ENCODE results near the gene KRTAP12-3.
"Not testable (repeated sequence)": the region's sequence is repeated elsewhere in the genome, so short reads cannot be mapped to it uniquely, and the experiment has no call there.

KRTAP12-3 gene

DNA sequence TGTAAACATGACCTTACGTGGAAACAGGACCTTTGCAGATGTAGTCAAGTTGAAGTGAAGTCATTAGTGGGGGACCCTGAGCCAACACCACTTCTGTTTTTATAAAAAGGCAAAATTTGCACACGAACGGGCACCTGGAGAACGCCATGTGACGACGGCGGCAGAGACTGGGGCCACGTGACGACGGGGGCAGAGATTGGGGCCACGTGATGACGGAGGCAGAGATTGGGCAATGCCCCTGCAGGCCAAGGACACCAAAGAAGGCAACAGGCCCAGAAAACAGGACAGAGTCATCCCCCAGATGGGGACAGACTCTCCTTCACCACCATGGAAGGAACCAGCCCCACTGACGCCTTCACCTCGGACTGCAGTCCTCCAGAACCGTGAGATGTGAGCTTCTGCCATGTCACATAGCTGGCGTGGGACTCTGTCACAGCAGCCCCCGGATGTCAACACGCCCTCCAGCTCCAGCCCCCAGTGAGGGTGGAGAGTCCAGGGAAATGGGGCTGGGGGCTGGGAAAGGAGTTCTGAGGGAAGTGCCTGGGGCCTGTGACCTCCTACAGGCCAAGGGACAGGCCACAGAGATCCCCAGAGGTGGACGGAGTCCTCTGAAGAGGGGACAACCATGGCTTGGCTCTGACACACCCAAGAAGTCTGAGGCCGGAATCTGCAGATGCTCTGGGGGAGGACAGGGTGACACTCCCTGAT, 7.3 kb upstream of the KRTAP12-3 start:
- no peak for DNase-seq

DNA sequence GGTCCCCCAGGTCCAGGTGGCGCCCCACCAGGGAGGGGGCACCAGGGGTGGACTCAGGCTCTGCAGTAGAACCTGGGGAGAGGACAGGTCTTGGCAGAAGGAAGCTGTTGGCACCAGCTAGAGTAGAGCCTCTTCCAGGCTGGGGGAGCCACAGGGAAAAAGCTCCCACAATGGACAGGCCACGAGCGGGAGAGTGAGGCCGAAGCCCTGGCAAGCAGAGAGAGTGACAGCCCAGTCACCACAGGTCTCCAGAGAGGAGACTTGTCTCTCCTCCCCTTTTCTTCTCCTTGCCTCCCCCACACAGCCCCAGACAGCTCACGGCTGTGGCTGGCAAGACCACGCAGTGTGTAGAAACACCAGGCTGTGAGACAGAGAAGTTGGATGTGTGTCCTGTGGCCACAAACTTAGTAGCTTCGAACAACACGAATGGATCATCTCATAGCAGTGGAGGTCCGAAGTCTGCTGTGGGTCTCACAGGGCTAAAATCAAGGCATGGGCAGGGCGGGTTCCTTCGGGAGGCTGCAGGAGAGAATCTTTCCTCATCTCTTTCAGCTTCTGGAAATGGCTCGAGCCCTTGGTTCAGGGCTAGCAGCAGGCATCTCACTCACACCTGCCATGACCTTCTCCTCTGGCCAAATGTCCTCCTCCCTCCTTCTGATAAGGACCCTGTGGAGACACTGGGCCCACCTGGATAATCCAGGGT, 6.6 kb upstream of the KRTAP12-3 start:
- DNase-seq: no peak

DNA sequence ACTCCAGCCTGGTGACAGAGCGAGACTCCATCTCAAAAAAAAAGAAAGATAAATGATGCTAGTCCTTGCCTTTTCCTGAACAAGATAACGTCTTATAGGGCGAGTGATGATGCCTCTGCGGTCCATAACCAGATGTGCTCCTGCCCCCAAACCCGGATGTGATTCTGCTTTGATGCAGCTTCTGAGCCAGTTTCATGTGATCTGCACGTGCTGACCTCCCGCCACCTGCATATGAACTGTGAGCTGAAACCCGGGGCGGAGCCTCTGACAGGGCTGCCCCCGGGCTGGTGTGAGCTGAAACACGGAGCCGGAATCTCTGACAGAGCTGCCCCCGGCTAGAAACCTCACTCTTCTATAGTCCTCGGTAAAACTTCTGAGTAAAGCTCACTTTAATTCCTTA, 4.6 kb upstream of the KRTAP12-3 start:
- DNase-seq: no peak

DNA sequence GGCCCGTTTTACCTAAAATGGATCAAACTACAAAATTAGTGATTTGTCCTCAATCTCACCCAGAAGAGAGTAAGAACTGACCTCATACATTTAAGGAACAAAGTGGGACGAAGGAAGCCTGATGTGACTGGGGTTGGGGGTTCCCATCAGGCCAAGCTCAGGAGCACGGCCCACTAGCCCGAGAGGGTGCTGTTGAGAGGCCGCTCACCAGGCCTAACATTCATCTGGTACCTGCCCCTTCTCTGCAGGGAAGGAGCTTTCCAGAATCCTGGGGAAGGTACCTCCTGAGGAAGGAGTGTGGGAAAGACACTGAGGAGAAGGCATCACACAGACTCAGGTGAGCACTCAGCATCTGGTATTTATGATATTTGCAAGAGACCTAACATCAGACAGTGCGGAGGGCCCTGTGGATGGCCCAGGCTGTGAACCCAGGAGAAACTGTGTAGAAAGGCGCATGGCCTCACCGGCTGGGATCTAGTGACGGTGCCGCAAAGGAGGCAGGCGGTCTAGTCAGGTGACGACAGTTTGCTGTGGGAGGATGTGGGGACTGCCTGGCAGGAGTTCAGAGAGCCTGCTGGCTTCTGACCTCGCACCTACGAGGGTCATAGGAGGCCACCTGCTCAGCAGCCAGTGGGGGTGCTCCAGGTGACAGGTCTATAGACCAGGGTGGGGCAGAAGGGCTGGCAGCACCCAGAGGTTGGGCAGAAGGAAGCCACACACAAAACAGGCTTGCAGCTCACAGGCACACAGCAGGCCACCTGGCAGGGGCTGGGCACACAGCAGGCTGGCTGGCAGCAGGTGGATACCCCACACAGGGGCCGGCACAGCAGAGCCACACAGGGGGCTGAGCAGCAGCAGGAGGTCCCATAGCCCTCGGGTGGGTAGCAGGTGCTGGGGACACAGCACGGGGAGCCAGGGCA, 3.8 kb upstream of the KRTAP12-3 start:
- no peak for DNase-seq

DNA sequence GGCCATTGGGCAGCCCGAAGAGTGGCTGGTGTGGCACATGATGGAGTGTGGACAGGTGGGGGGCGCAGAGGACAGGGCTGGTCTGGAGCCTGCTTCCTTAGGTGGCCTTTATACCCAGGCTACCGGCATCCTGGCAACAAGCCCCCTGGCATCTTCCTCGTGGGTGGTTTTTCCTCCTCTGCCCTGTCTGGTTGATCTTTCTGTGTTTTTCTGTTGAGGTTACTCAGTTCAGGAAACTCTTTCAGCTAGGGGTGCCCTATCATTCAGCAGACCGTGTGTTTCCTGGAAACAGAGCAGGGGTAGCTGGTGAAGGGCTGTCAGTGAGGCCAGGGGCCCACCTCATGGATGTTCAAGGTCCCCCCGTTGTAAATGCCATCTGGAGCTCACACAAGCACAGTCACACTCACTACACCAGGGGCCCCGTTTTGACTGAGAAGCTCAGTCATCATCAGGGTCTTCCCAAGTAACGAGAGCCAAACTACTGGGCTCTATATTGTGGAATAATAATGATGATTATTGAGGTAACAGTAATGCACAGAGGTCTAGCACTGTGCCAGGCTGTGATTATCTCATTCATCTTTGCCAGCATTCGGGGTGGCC, 3.1 kb upstream of the KRTAP12-3 start, which contains the start of gene KRTAP12-4:
Gene KRTAP12-4, minus strand, starts transcription at position 84 of the 600 bp plus-strand sequence. Its CDS starts 45 bp downstream, at position 39.
- DNase-seq: no peak

DNA sequence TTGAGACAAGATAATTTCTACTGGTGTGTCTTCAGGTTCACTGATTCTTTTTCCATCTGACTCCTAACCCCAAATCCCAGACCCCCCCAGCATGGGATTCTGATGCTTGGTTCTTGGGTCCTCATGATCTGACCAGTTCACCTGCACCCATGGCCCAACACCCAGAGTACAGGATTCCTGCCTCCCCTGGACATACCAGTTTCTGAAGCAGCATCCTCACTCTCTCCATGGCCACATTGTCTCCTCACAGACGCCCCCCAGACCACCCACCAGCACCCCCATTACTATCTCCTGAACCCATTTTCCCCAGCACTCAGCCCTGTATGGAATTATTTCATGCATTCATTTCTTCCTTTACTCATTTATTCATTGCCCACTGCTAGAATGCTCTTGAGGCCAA, 864 bp upstream of the KRTAP12-3 start:
- no peak for DNase-seq

DNA sequence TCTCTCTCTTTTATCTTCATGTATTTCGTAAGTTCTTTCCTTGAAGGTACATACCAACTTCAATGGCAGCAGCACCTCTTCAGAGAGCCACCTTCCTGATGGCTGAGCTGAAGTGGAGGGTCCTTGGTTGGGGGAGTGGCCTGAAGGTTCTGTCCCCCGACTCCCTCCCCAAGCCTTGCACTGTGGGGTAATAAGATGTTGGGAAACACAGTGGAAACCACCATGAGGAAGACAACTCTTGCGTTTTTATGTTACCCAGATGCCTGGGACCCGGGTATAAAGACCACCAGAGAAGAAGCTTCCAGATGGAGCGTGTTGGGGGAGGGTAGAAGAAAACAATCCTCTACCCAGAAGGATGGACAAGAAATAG, 794 bp downstream of the KRTAP12-3 start:
- DNase-seq: no peak

DNA sequence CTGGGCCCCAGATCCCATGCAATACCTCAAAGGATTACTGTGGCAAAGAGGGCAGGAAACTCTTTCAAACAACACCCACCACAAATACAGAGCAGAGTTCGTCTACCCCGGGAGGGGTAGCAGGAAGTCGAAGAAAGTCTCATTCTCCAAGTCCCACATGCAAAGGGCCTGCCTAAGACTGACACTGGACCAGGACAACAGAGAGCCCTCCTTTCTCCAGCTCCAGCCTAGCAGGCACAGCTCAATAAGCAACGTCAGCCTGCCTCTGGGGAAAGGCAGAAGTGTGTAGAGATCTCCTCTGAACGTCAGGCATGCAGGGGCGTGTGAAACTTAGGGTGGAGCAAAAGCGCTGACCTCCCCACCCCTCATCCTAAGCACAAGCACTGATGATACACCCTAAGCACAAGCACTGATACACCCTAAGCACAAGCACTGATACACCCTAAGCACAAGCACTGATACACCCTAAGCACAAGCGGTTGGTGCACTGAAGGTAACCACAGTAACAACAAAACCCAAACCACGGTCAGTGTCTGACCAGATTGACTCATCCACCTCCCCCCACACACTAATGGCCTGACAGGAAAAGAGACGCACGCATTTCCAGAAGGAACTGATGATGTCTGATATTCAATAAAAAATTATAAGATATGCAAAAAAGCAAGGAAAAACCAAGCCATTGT, 1.3 kb downstream of the KRTAP12-3 start:
- no peak for DNase-seq

DNA sequence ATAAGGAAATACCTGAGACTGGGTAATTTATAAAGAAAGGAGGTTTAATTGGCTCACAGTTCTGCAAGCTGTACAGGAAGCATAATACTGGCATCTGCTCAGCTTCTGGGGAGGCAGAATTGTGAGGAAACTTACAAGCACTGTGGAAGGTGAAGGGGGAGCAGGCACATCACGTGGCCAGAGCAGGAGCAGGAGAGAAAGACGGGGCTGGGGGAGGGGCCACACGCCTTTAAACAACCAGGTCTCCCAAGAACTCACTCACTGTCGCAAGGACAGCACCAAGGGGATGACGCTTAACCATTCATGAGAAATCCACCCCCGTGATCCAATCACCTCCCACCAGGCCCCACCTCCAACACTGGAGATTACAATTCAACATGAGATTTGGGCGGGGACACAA, 3.8 kb downstream of the KRTAP12-3 start:
- DNase-seq: not testable (repeated sequence)

DNA sequence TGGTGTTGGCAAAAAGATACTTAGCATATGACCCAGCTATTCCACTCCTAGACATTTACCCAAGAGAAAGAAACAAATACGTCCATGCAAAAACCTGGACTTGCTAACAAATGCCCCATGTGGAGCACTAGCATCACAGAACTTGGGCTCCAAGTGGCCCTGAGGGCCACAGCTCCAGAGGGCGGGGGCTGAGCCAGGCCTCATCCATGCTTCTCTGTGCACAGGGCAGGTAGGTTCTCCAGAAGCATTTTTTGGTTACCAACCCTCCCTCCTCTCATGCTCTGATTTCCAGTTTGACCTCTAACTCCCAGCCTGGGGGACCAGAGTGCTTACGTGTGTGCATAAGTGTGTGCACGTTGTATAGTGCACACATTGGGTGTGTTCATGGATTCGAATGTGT, 7.0 kb downstream of the KRTAP12-3 start:
- DNase-seq: no peak

DNA sequence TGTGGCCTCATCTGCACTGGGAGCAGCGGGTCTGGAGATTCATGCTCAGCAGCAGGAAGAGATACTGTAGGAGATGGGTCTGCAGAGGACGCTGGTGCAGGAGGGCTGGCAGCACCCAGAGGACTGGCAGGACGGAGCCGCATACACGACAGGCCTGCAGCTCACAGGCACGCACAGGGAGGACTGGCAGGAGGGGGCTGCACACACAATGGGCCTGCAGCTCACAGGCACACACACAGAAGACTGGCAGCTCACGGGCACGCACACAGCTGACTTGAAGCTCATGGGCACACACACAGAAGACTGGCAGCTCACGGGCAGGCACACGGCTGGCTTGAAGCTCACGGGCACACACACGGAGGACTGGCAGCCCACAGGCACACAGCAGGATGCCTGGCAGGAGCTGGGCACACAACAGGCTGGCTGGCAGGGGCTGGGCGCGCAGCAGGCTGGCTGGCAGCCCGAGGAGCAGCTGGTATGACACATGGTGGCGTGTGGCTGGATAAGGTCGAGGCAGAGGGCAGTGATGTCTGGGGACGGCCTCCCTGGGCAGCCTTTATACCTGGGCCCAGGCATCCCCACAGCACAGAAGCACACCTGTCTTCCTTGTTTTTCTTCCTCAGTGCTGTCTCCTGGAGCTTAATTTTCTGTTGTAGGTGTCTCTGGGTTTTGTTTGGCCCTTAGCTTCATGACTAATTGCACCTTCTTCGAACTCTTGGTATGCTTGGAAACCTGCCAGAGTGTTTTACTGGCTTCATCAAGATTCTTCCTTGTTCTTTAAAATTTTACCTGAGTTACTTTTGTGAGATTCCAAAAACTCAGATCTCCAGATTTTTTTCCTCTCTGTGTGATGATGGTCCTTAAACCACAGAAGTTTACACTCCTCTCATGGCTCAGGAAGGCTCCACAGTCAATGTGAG, 8.9 kb downstream of the KRTAP12-3 start, which contains the start of gene KRTAP12-2:
Gene KRTAP12-2, minus strand, starts transcription at position 527 of the 920 bp plus-strand sequence. Its CDS starts 41 bp downstream, at position 486.
- no peak for DNase-seq

DNA sequence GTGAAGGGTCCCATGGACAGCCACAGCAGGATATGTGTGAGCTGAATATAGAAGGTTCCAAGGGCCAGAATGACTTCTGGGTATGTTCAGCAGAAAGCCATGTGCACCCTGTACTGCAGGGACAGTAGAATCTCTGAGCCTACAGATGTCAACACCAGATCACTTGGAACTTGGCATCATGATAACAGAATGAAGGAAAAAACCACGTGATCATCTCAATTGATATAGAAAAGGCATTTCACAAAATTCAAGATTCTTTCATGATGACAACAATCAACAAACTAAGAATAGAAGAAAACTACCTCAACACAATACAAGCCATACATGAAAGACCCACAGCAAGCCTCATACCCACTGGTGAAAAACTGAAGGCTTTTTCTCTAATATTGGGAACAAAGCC, 9.9 kb downstream of the KRTAP12-3 start:
- DNase-seq: no peak

DNA sequence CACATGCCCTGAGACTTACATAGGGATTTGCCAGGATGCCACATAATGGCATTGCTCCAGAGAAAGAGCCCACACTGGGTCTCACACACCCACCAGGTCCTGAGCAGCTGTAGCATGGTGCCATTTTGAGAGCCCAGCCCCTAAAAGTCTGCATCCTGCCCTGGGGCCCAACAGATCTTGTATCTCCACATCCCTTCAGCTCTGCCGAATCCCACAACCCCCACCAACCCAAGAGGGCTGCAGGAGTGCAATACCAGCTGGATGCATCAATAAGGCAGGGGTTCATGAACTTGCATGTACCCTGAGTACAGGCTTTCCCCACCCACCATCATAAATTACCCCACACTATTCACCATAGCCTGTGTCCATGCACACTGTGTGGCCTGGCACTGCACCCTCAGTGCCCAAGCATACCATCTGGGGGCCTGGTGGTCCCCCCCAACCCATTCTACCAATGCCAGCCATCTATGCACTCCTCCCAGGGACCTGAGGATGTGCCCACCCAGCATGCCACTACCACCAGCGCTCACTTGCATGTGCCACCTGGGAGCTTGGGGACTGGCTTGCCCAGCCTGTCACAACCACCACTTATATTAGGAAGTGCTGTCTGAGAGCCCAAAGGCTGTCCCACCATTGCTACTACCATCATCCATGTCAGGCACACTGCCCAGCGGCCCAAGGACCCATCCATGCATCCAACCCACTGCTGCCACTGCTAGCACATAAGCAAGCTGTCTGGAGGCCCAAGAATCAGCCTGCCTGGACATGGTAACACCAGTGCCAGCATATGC, 13.1 kb downstream of the KRTAP12-3 start:
- no peak for DNase-seq

DNA sequence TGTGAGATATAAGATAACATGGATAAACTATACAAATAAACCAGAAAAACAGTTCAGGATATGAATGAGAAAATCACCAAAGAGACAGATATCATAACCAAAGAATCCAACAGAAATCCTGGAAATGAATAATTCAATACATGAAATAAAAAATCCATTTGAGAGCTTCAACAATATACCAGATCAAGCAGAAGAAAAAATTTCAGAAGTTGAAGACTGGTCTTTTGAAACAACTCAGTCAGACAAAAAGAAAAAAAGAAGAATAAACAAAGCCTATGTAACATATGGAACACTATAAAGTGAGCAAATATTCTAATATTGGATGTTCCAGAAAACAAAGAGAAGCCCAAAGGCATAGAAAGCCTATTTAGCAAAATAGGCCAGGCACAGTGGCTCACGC, 14.2 kb downstream of the KRTAP12-3 start:
- DNase-seq: no peak

DNA sequence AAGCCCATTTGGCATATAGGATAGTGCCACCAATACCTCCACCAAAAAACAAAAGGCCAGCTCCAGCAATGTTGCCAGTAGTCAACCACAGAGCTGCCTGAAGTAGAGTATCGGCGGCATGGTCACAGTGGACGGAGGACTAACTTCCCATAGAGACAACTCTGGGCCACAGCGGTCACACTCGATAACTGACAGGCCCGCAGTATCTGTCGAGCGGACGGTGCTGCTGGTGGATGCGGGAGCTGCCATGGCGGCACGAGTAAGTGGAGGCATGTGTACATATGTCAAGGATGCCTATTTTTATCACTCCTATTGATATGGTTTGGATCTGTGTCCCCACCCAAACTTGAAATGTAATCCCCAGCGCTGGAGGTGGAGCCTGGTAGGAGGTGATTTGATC, 20.1 kb downstream of the KRTAP12-3 start:
- DNase-seq: no peak

DNA sequence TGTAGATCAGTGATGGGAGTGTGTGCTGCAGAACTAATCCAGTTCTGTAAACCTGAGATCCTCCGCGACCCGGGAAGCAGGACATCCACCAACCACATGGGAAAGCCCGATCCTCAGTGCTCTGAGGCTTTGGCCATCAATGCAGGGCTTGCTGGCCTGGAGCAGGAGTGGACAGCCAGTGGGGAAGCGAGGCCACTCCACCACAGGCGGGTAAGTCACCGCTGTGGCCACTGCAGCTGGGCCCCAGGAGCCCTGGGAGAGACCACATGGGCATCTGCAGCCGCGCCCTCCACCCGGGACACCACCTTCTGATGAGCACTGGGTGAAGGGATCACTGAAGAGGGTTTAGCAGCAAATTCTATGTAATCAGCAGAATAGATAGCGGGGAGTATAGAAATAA, 23.4 kb downstream of the KRTAP12-3 start:
- DNase-seq: no peak

DNA sequence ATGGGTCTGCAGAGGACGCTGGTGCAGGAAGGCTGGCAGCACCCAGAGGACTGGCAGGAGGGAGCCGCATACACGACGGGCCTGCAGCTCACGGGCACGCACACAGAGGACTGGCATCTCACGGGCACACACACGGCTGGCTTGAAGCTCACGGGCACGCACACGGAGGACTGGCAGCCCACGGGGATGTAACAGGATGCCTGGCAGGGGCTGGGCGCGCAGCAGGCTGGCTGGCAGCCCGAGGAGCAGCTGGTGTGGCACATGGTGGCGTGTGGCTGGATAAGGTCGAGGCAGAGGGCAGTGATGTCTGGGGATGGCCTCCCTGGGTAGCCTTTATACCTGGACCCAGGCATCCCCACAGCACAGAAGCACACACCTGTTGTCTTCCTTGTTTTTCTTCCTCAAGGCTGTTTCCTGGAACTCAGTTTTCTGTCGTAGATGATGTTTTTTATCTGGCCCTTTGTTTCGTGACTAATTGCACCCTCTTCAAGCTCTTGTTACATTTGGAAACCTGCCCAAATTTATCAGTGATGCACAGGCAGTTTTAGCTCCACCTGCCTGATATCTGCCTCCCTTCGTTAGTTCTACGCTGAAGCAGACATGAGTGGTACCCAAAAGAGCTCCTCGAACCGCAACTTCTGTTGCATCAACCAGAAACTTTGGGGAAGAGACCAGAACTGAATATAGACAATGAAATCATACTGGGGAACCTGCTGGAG, 24.3 kb downstream of the KRTAP12-3 start, which contains the start of gene KRTAP12-1:
Gene KRTAP12-1, minus strand, starts transcription at position 303 of the 719 bp plus-strand sequence. Its CDS starts 40 bp downstream, at position 263.
- no peak for DNase-seq

DNA sequence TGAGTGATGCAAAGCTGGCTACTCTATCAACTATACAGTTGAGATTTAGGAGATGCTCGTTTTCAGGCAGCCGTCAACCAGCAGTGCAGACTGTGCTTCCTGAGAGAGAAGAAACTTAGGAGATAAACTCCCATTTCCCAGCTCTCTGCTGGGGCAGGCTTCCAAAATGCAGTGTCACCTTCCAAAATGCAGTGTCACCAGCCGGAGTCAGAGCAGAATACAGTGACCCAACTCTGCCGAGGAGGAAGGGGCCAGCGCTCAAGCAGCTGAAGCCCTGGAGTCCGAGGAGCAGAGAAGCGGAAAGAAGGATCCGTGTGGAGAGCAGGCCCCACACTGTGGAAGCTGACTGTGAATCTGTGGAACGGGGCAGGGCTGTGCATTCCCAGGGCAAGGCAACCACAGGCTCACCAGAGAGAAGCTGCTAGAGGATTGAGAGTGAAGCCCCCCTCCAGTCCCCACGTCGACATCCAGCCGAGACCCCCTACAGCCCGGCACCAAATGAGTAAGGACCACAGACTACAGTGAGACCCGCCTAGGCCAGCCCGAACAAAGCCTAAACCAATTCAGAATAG, 24.9 kb downstream of the KRTAP12-3 start:
- DNase-seq: no peak
